ENCODE measurements around the gene PYCARD.
"Not testable (repeated sequence)": the region's sequence is repeated elsewhere in the genome, so short reads cannot be mapped to it uniquely, and the experiment has no call there.

PYCARD gene

DNA sequence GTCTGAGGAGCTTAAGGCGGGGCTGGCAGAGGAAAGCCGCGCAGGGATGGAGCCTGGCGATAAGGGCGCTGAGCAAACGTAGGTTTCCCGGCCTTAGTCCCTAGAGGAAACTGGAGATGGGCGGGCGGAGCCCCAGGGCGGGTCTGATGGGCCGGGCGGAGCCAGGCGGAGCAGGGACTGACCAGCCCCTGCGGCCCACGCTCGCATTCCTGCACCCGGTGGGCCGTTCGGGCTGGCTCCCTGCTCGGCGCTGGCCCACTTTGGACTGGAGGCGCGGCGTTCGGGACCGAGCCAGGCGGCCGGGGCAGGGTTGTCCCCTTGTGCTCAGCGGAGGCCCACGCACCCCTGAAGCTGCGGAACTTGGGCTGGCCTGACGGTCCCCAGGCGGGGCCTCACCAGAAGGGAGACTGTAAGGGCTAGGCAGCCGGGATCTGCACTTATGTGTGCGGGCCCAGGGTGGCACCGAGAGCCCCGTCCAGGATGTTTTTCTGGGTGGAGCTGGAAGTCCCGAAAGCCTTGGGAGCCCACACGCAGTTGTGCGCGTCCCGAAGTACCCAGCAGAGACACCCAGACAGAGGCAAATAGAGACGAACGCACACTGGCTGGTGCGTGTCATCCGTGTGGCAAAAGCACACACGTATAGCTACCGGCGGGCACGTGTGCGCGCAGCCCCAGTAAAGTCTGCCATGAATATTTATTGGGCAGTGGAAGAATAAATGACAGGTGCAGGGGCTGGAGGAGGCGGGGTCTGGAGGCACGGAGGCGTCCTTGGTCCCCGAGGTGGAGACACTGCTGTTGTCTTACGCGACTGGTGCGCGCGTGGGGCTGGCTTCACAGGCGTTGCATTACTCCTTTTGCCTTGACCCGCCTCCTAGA, 13.0 kb upstream of the PYCARD start:
- DNase-seq (ENCODE audit: low read depth in 2 of 2), result no peak

GRCh38 chr16:31214708-31215286, 12.2 kb upstream of the PYCARD start:
- no peak for DNase-seq (ENCODE audit: low read depth in 2 of 2)

DNA sequence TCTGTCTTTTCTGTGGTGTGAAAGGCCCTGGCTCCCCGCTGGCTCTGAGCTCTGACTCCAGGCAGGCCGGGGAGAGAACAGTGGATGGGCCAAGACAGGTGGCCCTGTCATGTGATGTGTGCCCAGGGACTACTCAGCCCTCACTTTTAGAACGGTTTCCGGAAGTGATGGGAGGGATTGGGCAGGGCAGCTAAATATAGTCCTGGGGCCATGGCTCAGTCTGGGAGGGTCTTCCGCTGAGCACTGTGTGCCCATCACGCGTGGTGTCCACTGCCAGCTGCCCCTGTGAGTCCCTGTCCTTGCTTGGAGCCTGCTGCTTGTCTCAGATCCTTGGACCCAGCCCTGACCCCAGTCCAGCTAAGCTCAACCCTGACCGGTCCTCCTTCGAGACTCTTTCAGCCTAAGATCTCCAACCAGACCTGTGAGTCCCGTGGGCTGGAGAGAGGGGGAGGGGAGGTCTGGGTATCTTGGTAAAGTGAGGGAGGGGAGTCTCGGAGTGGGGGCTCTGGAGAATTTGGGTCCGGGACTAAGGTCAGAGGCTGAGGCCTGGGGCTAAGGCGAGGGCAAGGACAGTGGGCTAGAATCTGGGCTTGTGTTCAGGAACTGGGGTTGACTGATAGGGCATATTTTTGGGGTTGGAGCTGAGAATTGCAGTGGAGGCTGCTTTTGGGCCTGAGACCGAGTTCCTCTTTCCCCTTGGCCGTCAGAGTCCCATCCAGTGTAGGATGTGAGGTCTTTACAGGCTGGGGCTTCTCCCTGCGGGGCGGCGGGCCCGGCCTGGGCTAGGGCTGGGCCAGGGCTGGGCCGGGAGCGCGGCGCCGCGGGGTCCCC, 11.5 kb upstream of the PYCARD start, which contains the start of gene TRIM72:
Gene TRIM72, plus strand, starts transcription at position 243 of the 831 bp plus-strand sequence. CDS start 620 bp downstream, outside the sequence.
- DNase-seq (ENCODE audit: low read depth in 2 of 2), result no peak

GRCh38 chr16:31213342-31213741, 10.8 kb upstream of the PYCARD start:
- DNase-seq (ENCODE audit: low read depth in 2 of 2), result no peak

DNA sequence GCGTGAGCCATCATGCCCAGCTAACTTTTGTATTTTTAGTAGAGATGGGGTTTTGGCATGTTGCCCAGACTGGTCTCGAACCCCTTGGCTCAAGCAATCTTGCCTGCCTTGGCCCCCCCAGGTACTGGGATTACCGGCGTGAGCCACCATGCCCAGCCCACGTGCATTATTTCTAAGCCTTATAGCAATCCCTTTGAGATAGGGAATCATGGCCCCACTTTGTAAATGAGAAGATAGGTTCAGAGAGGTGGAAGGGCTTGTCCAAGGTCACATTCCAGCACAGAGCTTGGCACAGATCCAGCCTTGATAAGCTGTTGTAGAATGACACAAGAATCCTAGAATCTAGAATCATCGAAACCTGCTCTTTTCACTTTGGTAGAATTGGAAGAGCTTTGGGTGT, 4.2 kb upstream of the PYCARD start:
- DNase-seq (ENCODE audit: low read depth in 2 of 2), result no peak

- no peak for DNase-seq (ENCODE audit: low read depth in 2 of 2)
Measured at GRCh38 chr16:31204871-31205666, 2.5 kb upstream of the PYCARD start.

- DNase-seq (ENCODE audit: low read depth in 2 of 2), result no peak
Measured at GRCh38 chr16:31201582-31202413, 762 bp downstream of the PYCARD start.

DNA sequence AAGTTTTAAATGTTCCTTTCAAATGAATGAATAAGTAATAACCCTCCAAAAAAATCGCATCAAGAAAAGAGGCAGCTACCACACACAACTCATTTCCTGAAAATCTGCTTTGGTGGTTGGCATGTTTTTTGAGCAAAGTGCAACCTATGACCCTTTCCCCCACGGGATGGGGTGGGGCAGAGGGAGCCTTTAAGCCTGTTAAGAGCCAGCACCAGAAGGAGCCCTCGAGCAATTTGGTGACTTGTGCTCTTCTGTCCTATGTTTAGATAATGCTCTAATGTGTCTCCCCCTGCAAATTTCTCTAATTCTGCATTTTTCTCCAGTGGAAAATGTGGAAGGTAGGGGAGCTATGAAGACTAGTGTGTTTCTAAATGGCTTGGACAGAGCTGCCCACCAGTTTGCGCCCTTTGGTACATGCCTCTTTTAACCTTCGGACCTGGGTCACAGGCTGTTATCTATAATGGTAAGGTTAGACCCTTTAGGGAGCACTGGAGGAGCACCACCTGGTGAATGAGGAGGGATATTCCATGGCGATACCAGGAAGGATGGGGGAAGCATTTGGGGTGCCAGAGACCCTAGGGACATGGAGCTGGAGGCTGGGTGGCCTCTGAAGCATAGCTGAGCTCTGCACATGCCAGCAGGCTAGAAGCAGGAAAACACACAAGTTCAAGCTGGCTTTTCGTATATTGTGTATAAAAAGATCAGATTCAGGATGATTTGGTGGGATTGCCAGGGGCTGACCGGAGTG, 1.6 kb downstream of the PYCARD start:
- no peak for DNase-seq (ENCODE audit: low read depth in 2 of 2)

DNA sequence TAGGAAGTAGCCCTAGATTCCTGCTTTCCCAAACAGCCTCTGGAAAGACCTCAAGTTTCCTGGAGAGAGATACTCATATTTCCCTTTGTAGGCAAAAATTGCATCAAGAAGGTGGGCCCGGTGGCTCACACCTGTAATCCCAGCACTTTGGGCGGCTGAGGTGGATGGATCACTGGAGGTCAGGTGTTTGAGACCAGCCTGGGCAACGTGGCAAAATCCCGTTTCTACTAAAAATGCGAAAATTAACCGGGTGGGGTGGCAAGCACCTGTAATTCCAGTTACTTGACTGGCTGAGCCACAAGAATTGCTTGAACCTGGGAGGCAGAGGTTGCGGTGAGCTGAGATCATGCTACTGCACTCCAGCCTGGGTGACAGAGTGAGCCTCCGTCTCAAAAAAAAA, 2.4 kb downstream of the PYCARD start:
- DNase-seq (ENCODE audit: low read depth in 2 of 2), result not testable (repeated sequence)

- DNase-seq (ENCODE audit: low read depth in 2 of 2), result no peak
Measured at GRCh38 chr16:31199430-31200041, 3.0 kb downstream of the PYCARD start.

- DNase-seq (ENCODE audit: low read depth in 2 of 2), result no peak
Measured at GRCh38 chr16:31198207-31198882, 4.2 kb downstream of the PYCARD start.

GRCh38 chr16:31196324-31197088, 6.1 kb downstream of the PYCARD start:
- DNase-seq (ENCODE audit: low read depth in 2 of 2), result no peak

- DNase-seq (ENCODE audit: low read depth in 2 of 2), result not testable (repeated sequence)
Measured at GRCh38 chr16:31195861-31196260, 6.7 kb downstream of the PYCARD start.

DNA sequence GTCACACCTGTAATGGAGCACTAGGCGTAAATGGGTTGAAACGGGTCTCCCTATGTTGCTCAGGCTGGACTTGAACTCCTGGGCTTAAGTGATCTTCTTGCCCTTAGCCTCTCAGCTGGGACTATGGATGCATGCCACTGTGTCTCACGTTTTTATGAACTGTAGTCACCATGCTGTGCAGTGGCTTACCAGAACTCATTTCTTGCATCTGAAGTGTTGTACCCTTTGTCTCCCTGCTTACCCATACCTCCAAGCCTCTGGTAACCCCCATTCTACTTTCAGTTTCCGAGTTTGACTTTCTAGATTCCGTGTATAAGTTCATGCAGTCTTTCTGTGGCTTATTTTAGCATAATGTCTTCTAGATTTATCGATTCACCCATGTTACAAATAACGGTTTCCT, 7.7 kb downstream of the PYCARD start:
- DNase-seq (ENCODE audit: low read depth in 2 of 2), result no peak

DNA sequence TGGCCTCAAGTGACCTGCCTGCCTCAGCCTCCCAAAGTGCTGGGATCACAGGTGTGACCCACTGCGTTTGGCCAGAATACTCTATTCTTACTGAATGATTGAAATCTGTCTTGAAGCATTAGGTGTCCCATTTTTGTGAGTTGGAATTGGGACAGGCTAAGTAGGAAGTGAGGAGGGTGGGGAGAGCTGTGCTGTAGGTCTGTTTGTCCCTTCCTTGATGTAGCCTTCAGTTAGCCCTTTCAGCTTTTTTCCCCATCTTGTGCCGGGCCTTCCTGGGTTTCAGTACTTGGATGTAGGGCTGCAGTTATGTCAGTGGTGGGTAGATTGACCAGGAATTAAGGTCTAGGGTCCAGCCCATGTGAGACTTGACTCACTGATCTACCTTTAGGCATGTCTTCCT, 8.7 kb downstream of the PYCARD start:
- DNase-seq (ENCODE audit: low read depth in 2 of 2), result no peak

DNA sequence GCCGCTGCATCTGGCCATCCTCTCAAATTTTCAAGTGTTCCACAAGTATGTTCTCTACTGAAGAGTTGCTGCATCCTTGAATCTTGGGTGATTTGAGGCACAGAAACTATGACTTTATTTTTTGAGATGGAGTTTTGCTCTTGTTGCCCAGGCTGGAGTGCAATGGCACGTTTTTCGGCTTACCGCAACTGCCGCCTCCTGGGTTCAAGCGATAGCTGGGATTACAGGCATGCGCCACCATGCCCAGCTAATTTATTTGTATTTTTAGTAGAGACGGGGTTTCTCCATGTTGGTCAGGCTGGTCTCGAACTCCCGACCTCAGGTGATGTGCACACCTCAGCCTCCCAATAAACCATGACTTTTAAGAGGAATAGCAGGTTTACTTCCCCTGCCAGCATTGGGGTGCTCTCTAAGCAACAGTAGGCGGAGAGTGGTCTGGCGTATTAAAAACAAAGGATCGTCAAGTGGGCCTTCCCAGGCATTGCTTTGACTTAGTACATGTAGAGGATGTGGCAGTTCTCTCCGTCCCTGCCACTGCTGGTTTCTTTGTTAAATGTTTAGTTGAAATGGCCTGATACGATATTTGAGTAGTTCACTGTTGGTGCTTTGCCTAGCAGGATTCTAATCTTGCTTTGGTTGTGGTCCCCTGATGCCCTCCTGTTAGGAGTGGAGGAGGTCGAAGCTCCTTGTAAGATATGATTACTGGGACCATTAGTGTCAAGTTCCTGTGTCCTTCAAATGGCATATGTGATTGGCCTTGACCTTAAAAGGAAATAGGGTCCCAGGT, 9.5 kb downstream of the PYCARD start:
- DNase-seq (ENCODE audit: low read depth in 2 of 2), result no peak

- DNase-seq (ENCODE audit: low read depth in 2 of 2), result no peak
Measured at GRCh38 chr16:31191697-31192428, 10.7 kb downstream of the PYCARD start.

All from stimulated activated CD8-positive, alpha-beta memory T cell treated with anti-CD3 and anti-CD28 coated beads, Interleukin-2, amount 100 ng/mL, for 48 hours (primary cell).